ENCODE measurements around the gene XPR1. TPM values are rescaled to one million over a fixed set of nuclear protein-coding genes. Genes with fewer than 3 reads are reported as not detected.

Gene XPR1
- total and polyA plus RNA-seq, 8 donors, result 0.92 to 27.0 (median 4.5) TPM

- Histone ChIP-seq H3K27me3 (no peaks in the 10 kb centered on the region), H3K4me1 (no peaks in the 10 kb centered on the region), H3K9me3 (peaks cover 0 to 26% (median 17%) of the 10 kb centered on the region in 4 donors), H3K27ac (no peak overlapping the region), H3K4me3 (no peak overlapping the region), H3K36me3 (peaks cover 0 to 42% (median 19%) of the 10 kb centered on the region in 4 donors)
- intact Hi-C loops (cut with DNase I; ENCODE audit: low total_unique reads), result no loop called here
- WGBS, 5 donors, result 93 to 97% (median 95%) methylated on average over 6 of the region's 6 CpGs
- TF ChIP-seq CTCF (IDR thresholded peaks at IDR 0.05) (no peak), POLR2AphosphoS5 (IDR thresholded peaks at IDR 0.05) (no peak), POLR2A (IDR thresholded peaks at IDR 0.05) (no peak), EP300 (IDR thresholded peaks at IDR 0.05) (no peak)
- DNase-seq, result no peak
These were observed 204.6 kb downstream of the XPR1 start for GRCh38 chr1:180836449-180836848.

- peaks cover 0 to 20% (median 16%) of the 10 kb centered on the region in 4 donors for H3K9me3 ChIP-seq
- peaks cover 0 to 36% (median 19%) of the 10 kb centered on the region in 4 donors for H3K36me3 ChIP-seq
- no peak for DNase-seq
- TF ChIP-seq CTCF (IDR thresholded peaks at IDR 0.05) (no peak), POLR2AphosphoS5 (IDR thresholded peaks at IDR 0.05) (no peak), EP300 (IDR thresholded peaks at IDR 0.05) (no peak), POLR2A (IDR thresholded peaks at IDR 0.05) (no peak)
- H3K4me1 ChIP-seq, result no peaks in the 10 kb centered on the region
- WGBS, 5 donors, result 68 to 92% (median 86%) methylated on average over 3 of the region's 3 CpGs
- no peaks in the 10 kb centered on the region for H3K27me3 ChIP-seq
- no peak overlapping the region for H3K27ac ChIP-seq
- H3K4me3 ChIP-seq, result no peak overlapping the region
- intact Hi-C loops (cut with DNase I; ENCODE audit: low total_unique reads), result no loop called here
These were observed 205.2 kb downstream of the XPR1 start for GRCh38 chr1:180837020-180837419.

- 94 to 98% (median 95%) methylated on average over 3 of the region's 3 CpGs for WGBS, 5 donors
- H3K4me1 ChIP-seq, result no peaks in the 10 kb centered on the region
- H3K9me3 ChIP-seq, result peaks cover 0 to 6% (median 3%) of the 10 kb centered on the region in 4 donors
- H3K4me3 ChIP-seq, result no peak overlapping the region
- H3K36me3 ChIP-seq, result peaks cover 0 to 29% (median 16%) of the 10 kb centered on the region in 4 donors
- no peak overlapping the region for H3K27ac ChIP-seq
- DNase-seq, result no peak
- intact Hi-C loops (cut with DNase I; ENCODE audit: low total_unique reads), result no loop called here
- H3K27me3 ChIP-seq, result no peaks in the 10 kb centered on the region
- TF ChIP-seq CTCF (IDR thresholded peaks at IDR 0.05) (no peak), POLR2AphosphoS5 (IDR thresholded peaks at IDR 0.05) (no peak)
These were observed 206.7 kb downstream of the XPR1 start for GRCh38 chr1:180838535-180838934.

- DNase-seq, result no peak
- no peaks in the 10 kb centered on the region for H3K4me1 ChIP-seq
- intact Hi-C loops (cut with DNase I; ENCODE audit: low total_unique reads), result no loop called here
- no peak overlapping the region for H3K27ac ChIP-seq
- WGBS, 5 donors, result 83 to 99% (median 88%) methylated on average over 4 of the region's 4 CpGs
- no peak overlapping the region for H3K4me3 ChIP-seq
- no peaks in the 10 kb centered on the region for H3K27me3 ChIP-seq
- peaks cover 0 to 28% (median 14%) of the 10 kb centered on the region in 4 donors for H3K36me3 ChIP-seq
- no peaks in the 10 kb centered on the region for H3K9me3 ChIP-seq
- no peak for TF ChIP-seq CTCF (IDR thresholded peaks at IDR 0.05)
- TF ChIP-seq POLR2AphosphoS5 (IDR thresholded peaks at IDR 0.05), result no peak
- no peak for TF ChIP-seq POLR2A (IDR thresholded peaks at IDR 0.05)
- no peak for TF ChIP-seq EP300 (IDR thresholded peaks at IDR 0.05)
These were observed 207.7 kb downstream of the XPR1 start for GRCh38 chr1:180839547-180839946.
